H1 (cell line): ENCODE data around the gene TTC29. TPM values are rescaled to one million over a fixed set of nuclear protein-coding genes. Genes with fewer than 3 reads are reported as not detected.

Source experiments
- CTCF ChIA-PET: fragments of 300-600 bp; sonication (Branson Sonifier 250); formaldehyde crosslinking; loops from one replicate; lab custom pipeline; 2021; ENCODE audit not compliant: partially characterized antibody; lab: Charles Lee
- POLR2A ChIA-PET: fragments of 300-600 bp; sonication (Branson Sonifier 250); formaldehyde crosslinking; loops from one replicate; lab custom pipeline; 2021; ENCODE audit warnings: inconsistent platforms; ENCODE audit not compliant: partially characterized antibody; lab: Charles Lee
- DNase-seq, 2 experiments: peaks; one replicate each; pipeline versions ENCODE4 v3.0.0 to v3.0.0-alpha.2; 2010 to 2022; ENCODE audit warnings: low spot score in 2 of 2, low read depth in 1 of 2, mixed read lengths in 1 of 2
- FAIRE-seq: peaks from 2 replicates; lab custom pipeline; 2011; peaks lifted over from hg19 to GRCh38; lab: Jason Lieb, UNC
- H2AFZ ChIP-seq: 2 replicates; pipeline ENCODE4 v1.8.1; 2012; ENCODE audit warnings: low read length, inconsistent platforms
- H2AK5ac ChIP-seq: 2 replicates; pipeline ENCODE4 v1.6.1; 2013; ENCODE audit warnings: low read depth, low read length
- H2BK120ac ChIP-seq: replicated peaks from 2 replicates; pipeline ENCODE3; 2013; ENCODE audit warnings: low read depth, low read length, inconsistent platforms
- H2BK12ac ChIP-seq: 2 replicates; pipeline ENCODE4 v1.6.1; 2013; ENCODE audit warnings: low read depth, low read length
- H2BK15ac ChIP-seq: 2 replicates; pipeline ENCODE4 v1.6.1; 2013; ENCODE audit warnings: low read length
- H2BK20ac ChIP-seq: 2 replicates; pipeline ENCODE4 v1.6.1; 2013; ENCODE audit warnings: low read length
- H2BK5ac ChIP-seq: 2 replicates; pipeline ENCODE4 v1.6.1; 2013; ENCODE audit warnings: low read depth, low read length
- H3K14ac ChIP-seq: 2 replicates; pipeline ENCODE4 v1.6.1; 2013; ENCODE audit warnings: inconsistent platforms; ENCODE audit not compliant: insufficient read length
- H3K18ac ChIP-seq: 2 replicates; pipeline ENCODE4 v1.6.1; 2013; ENCODE audit warnings: low read length; ENCODE audit errors: extremely low read depth
- H3K23ac ChIP-seq: 2 replicates; pipeline ENCODE4 v1.6.1; 2013; ENCODE audit warnings: inconsistent platforms; ENCODE audit not compliant: insufficient read length
- H3K23me2 ChIP-seq: 2 replicates; pipeline ENCODE4 v1.6.1; 2013; ENCODE audit warnings: low read depth, low read length
- H3K27ac ChIP-seq: 2 replicates; pipeline ENCODE4 v1.6.1; 2011; ENCODE audit warnings: low read depth, low read length, inconsistent platforms
- H3K27me3 ChIP-seq, 4 experiments: replicated peaks in 1 of 4; 1 replicate in 1 of 4; 2 replicates in 3 of 4; pipeline versions ENCODE4 v1.6.1 to v1.8.1; 2011 to 2013; ENCODE audit warnings: low read length in 3 of 4, mild to moderate bottlenecking in 3 of 4, inconsistent platforms in 2 of 4, mixed read lengths in 2 of 4, moderate library complexity in 1 of 4; ENCODE audit not compliant: control insufficient read depth in 3 of 4, insufficient read depth in 3 of 4; ENCODE audit errors: extremely low read depth in 1 of 4
- H3K36me3 ChIP-seq, 4 experiments: 2 replicates each; pipeline versions ENCODE4 v1.6.1 to v1.8.1; 2011 to 2013; ENCODE audit warnings: mild to moderate bottlenecking in 4 of 4, low read length in 3 of 4, moderate library complexity in 2 of 4, control low read depth in 1 of 4, inconsistent platforms in 1 of 4; ENCODE audit not compliant: insufficient read depth in 4 of 4, control insufficient read depth in 2 of 4
- H3K4ac ChIP-seq: replicated peaks from 2 replicates; pipeline ENCODE3; 2013; ENCODE audit warnings: low read length, low read depth, mixed read lengths, inconsistent platforms; ENCODE audit not compliant: insufficient read length
- H3K4me1 ChIP-seq, 4 experiments: replicated peaks in 1 of 4; 1 replicate in 1 of 4; 2 replicates in 3 of 4; pipeline versions ENCODE4 v1.6.1 to v1.8.1; 2011 to 2013; ENCODE audit warnings: low read length in 3 of 4, inconsistent platforms in 2 of 4, mixed read lengths in 1 of 4; ENCODE audit not compliant: insufficient read depth in 4 of 4, control insufficient read depth in 3 of 4
- H3K4me2 ChIP-seq, 2 experiments: 2 replicates each; pipeline versions ENCODE4 v1.6.1 to v1.8.1; 2011 to 2013; ENCODE audit warnings: low read depth in 2 of 2, low read length in 2 of 2, control low read depth in 1 of 2, inconsistent platforms in 1 of 2, mild to moderate bottlenecking in 1 of 2; ENCODE audit not compliant: insufficient read depth in 1 of 2
- H3K4me3 ChIP-seq, 4 experiments: fragments of 200-600, 300-600 bp in 1 of 4; sonication (generic), shearing (Covaris generic), sonication (Bioruptor Twin) in 1 of 4; 2 replicates each; pipeline versions ENCODE4 v1.5.1 to v1.8.1; 2011 to 2016; ENCODE audit warnings: low read length in 4 of 4, low read depth in 3 of 4, control low read depth in 2 of 4, inconsistent platforms in 2 of 4, mild to moderate bottlenecking in 2 of 4, mixed read lengths in 1 of 4, moderate library complexity in 1 of 4; ENCODE audit not compliant: insufficient read depth in 2 of 4; ENCODE audit errors: extremely low read depth in 1 of 4
- H3K56ac ChIP-seq: replicated peaks from 2 replicates; pipeline ENCODE3; 2013; ENCODE audit warnings: low read depth, mild to moderate bottlenecking, mixed read lengths, low read length, inconsistent platforms; ENCODE audit not compliant: insufficient read length
- H3K79me1 ChIP-seq: 2 replicates; pipeline ENCODE4 v1.6.1; 2013; ENCODE audit warnings: low read depth, low read length, control low read depth
- H3K79me2 ChIP-seq, 2 experiments: 2 replicates each; pipeline versions ENCODE4 v1.6.1 to v1.8.1; 2012 to 2013; ENCODE audit warnings: low read length in 2 of 2, mild to moderate bottlenecking in 2 of 2, inconsistent platforms in 1 of 2; ENCODE audit not compliant: insufficient read depth in 2 of 2, control insufficient read depth in 1 of 2
- H3K9ac ChIP-seq, 4 experiments: replicated peaks in 1 of 4; 1 replicate in 1 of 4; 2 replicates in 3 of 4; pipeline versions ENCODE4 v1.6.1 to v1.8.1; 2011 to 2013; ENCODE audit warnings: low read depth in 3 of 4, low read length in 3 of 4, control low read depth in 2 of 4, mild to moderate bottlenecking in 2 of 4, moderate library complexity in 2 of 4, inconsistent platforms in 1 of 4; ENCODE audit errors: extremely low read depth in 1 of 4
- H3K9me3 ChIP-seq, 2 experiments: 2 replicates each; pipeline versions ENCODE4 v1.6.1 to v1.8.1; 2012 to 2013; ENCODE audit warnings: mild to moderate bottlenecking in 2 of 2, moderate library complexity in 2 of 2, control low read depth in 1 of 2, inconsistent platforms in 1 of 2, low read depth in 1 of 2, low read length in 1 of 2, mixed read lengths in 1 of 2; ENCODE audit not compliant: insufficient read depth in 2 of 2
- H4K20me1 ChIP-seq, 2 experiments: replicated peaks in 1 of 2; 2 replicates each; pipeline versions ENCODE3 to v1.8.1; 2011 to 2013; ENCODE audit warnings: inconsistent platforms in 2 of 2, low read length in 2 of 2, mild to moderate bottlenecking in 1 of 2; ENCODE audit not compliant: insufficient read depth in 2 of 2, control insufficient read depth in 1 of 2
- H4K5ac ChIP-seq: 2 replicates; pipeline ENCODE4 v1.6.1; 2013; ENCODE audit warnings: low read length, low read depth, mixed read lengths, inconsistent platforms; ENCODE audit not compliant: insufficient read length
- H4K8ac ChIP-seq: 2 replicates; pipeline ENCODE4 v1.8.0; 2013; ENCODE audit warnings: mild to moderate bottlenecking, moderate library complexity, low read length, inconsistent platforms; ENCODE audit not compliant: insufficient read depth; ENCODE audit errors: extremely low read depth
- H4K91ac ChIP-seq: replicated peaks from 2 replicates; pipeline ENCODE3; 2013; ENCODE audit warnings: low read length, mixed read lengths, inconsistent platforms; ENCODE audit not compliant: insufficient read length
- WGBS, 2 experiments: shearing (Covaris generic) in 1 of 2; methylation state at CpG; one replicate each; pipeline versions ENCODE4 v1.1.6 to v1.1.7; 2013 to 2015; ENCODE audit warnings: low lambda C conversion rate in 2 of 2, mixed read lengths in 2 of 2, inconsistent platforms in 1 of 2, low coverage in 1 of 2, missing lambda C conversion rate in 1 of 2; ENCODE audit not compliant: insufficient replicate concordance in 2 of 2, insufficient coverage in 1 of 2, insufficient read length in 1 of 2; ENCODE audit errors: extremely low coverage in 1 of 2, missing lambda C conversion rate in 1 of 2; 5-methylcytosine and 5-hydroxymethylcytosine counted together
- polyA plus RNA-seq, 7 experiments: library from polyadenylated mRNA; depleted of rRNA in 3 of 7; stranded (reverse) in 5 of 7; unstranded in 2 of 7; fragments of >200 nt in 5 of 7; fragments of 200-250 nt in 2 of 7; gene quantifications; 1 replicate in 5 of 7; 2 replicates in 1 of 7; 4 replicates in 1 of 7; pipeline versions ENCODE4 v1.2.1 to v1.2.3, GENCODE V29; 2011 to 2013; ENCODE audit warnings: missing spikeins in 2 of 7, mixed read lengths in 2 of 7
- total RNA-seq: library from RNA; stranded (reverse); fragmentation: NEBNext Ultra II Directional; extraction: Animal tissue kit (Norgen Biotek cat#: 25700); gene quantifications from 2 replicates; pipeline ENCODE4 v1.2.1, GENCODE V29; 2021

The TTC29 gene
- total and polyA plus RNA-seq, 2 of the 8 experiments (the other 6 are each of a cell fraction or from before 2014, with no cell fraction given) = 0.28 TPM; not detected in 1

GRCh38 chr4:146981651-146982050 is 36.0 kb upstream of the TTC29 start:
- 94% methylated on average over 4 of the region's 4 CpGs; no CpG with 5 or more reads in 1 of the 2 experiments for WGBS, 2 experiments
- no peaks in the 10 kb centered on the region for H3K4me1 ChIP-seq
- H3K27ac ChIP-seq = no peak overlapping the region

More at GRCh38 chr4:146981651-146982050, 36.0 kb upstream of the TTC29 start:
- H3K9ac ChIP-seq = no peak overlapping the region
- H2BK20ac ChIP-seq = no peak overlapping the region
- no peak overlapping the region for H3K4ac ChIP-seq
- no peak overlapping the region for H2BK5ac ChIP-seq
- FAIRE-seq (no peak), DNase-seq (no peak)
- no peak overlapping the region for H2BK12ac ChIP-seq
- no peaks in the 10 kb centered on the region for H3K23me2 ChIP-seq
- H3K36me3 ChIP-seq = no peaks in the 10 kb centered on the region
- no peak overlapping the region for H4K5ac ChIP-seq
- peaks cover 0 to 1% (median 0%) of the 10 kb centered on the region in 4 experiments; a peak in 1 of 7 replicates for H3K27me3 ChIP-seq
- H3K56ac ChIP-seq = no peak overlapping the region
- H3K18ac ChIP-seq = no peak overlapping the region
- no peak overlapping the region for H2AK5ac ChIP-seq
- no peak overlapping the region for H3K4me2 ChIP-seq
- H2BK15ac ChIP-seq = no peak overlapping the region
- ChIA-PET CTCF (no interaction called here), POLR2A (no interaction called here)
- no peak overlapping the region for H2BK120ac ChIP-seq
- H3K23ac ChIP-seq = no peak overlapping the region
- no peaks in the 10 kb centered on the region for H3K79me1 ChIP-seq
- no peaks in the 10 kb centered on the region for H3K79me2 ChIP-seq
- H3K14ac ChIP-seq = no peak overlapping the region
- no peak overlapping the region for H4K91ac ChIP-seq
- H2AFZ ChIP-seq = no peak overlapping the region
- H3K4me3 ChIP-seq = no peak overlapping the region
- H3K9me3 ChIP-seq = no peaks in the 10 kb centered on the region
- H4K20me1 ChIP-seq = no peaks in the 10 kb centered on the region
- H4K8ac ChIP-seq = no peak overlapping the region
